Mucosa of gallbladder (tissue), 1 donor: ENCODE results near the gene BEAN1. TPM values are rescaled to one million over a fixed set of nuclear protein-coding genes. Genes with fewer than 3 reads are reported as not detected.
"Not testable (repeated sequence)": the region's sequence is repeated elsewhere in the genome, so short reads cannot be mapped to it uniquely, and the experiment has no call there.

Source experiments
- DNase-seq: peaks from one replicate; pipeline ENCODE4 v3.0.0-alpha.2; 2020; ENCODE audit warnings: low spot score
- total RNA-seq: library from RNA; stranded (reverse); gene quantifications from one replicate; pipeline ENCODE4 v1.2.1, GENCODE V29; 2021
- donor health status: DM: no; HTN: no; CAD: no.

BEAN1 gene
- total RNA-seq, 1 donor from 2014 or later: 0.35 TPM

- DNase-seq: no peak
These were observed 59.2 kb downstream of the BEAN1 start for GRCh38 chr16:66486199-66486772.

GRCh38 chr16:66486773-66487579 lies 59.9 kb downstream of the BEAN1 start:
- no peak for DNase-seq

- DNase-seq: no peak
These were observed 60.6 kb downstream of the BEAN1 start for GRCh38 chr16:66487580-66488275.

- no peak for DNase-seq
These were observed 61.4 kb downstream of the BEAN1 start for GRCh38 chr16:66488505-66488904.

- no peak for DNase-seq
These were observed 62.3 kb downstream of the BEAN1 start for GRCh38 chr16:66489385-66489784.

- no peak for DNase-seq
These were observed 62.7 kb downstream of the BEAN1 start for GRCh38 chr16:66489818-66490217.

GRCh38 chr16:66490774-66491715 lies 64.0 kb downstream of the BEAN1 start:
- DNase-seq: no peak

GRCh38 chr16:66491716-66492064 lies 64.6 kb downstream of the BEAN1 start:
- no peak for DNase-seq

GRCh38 chr16:66493490-66494401 lies 66.7 kb downstream of the BEAN1 start:
- no peak for DNase-seq

- no peak for DNase-seq
These were observed 67.8 kb downstream of the BEAN1 start for GRCh38 chr16:66494916-66495315.

- no peak for DNase-seq
These were observed 68.3 kb downstream of the BEAN1 start for GRCh38 chr16:66495440-66495839.

- not testable (repeated sequence) for DNase-seq
These were observed 69.1 kb downstream of the BEAN1 start for GRCh38 chr16:66496226-66496625.

GRCh38 chr16:66497921-66498320 lies 70.8 kb downstream of the BEAN1 start:
- DNase-seq: not testable (repeated sequence)

- not testable (repeated sequence) for DNase-seq
These were observed 74.5 kb downstream of the BEAN1 start for GRCh38 chr16:66501563-66501962.

- DNase-seq: no peak
These were observed 75.2 kb downstream of the BEAN1 start for GRCh38 chr16:66502020-66502913.

GRCh38 chr16:66503030-66503429 lies 75.9 kb downstream of the BEAN1 start:
- no peak for DNase-seq

- no peak for DNase-seq
These were observed 76.5 kb downstream of the BEAN1 start for GRCh38 chr16:66503612-66504011.

- no peak for DNase-seq
These were observed 80.7 kb downstream of the BEAN1 start for GRCh38 chr16:66507731-66508239.

GRCh38 chr16:66508248-66508913 lies 81.3 kb downstream of the BEAN1 start:
- peak; percentile 71 for DNase-seq
